Esophagus muscularis mucosa (tissue), 4 donors: ENCODE measurements around the gene TRPM3.

ENCODE experiments used
- CTCF ChIP-seq, 3 experiments: fragments of 200-600 bp in 2 of 3; fragments of 450-650 bp in 1 of 3; sonication (generic) in 2 of 3; IDR thresholded peaks; one replicate each; pipeline ENCODE4 v1.5.1; 2017 to 2019; ENCODE audit warnings: antibody characterized with exemption in 3 of 3, mild to moderate bottlenecking in 2 of 3, moderate library complexity in 1 of 3
- EP300 ChIP-seq: sonication (generic); formaldehyde crosslinking; IDR thresholded peaks from one replicate; pipeline ENCODE4 v1.6.1; 2017; ENCODE audit warnings: antibody characterized with exemption
- POLR2A ChIP-seq: fragments of 450-650 bp; IDR thresholded peaks from one replicate; pipeline ENCODE4 v1.6.1; 2017; ENCODE audit warnings: antibody characterized with exemption, moderate library complexity, mild to moderate bottlenecking, low read depth
- POLR2AphosphoS5 ChIP-seq, 2 donors: sonication (generic); formaldehyde crosslinking; IDR thresholded peaks; one replicate each; pipeline ENCODE4 v1.6.1; 2017; ENCODE audit warnings: antibody characterized with exemption in 2 of 2

- TF ChIP-seq CTCF (IDR thresholded peaks at IDR 0.05) (no peak), POLR2AphosphoS5 (IDR thresholded peaks at IDR 0.05) (no peak), POLR2A (no peak), EP300 (no peak)
Measured at GRCh38 chr9:71119746-71120145, 1.7 kb downstream of the TRPM3 start.
